Left colon (tissue), 2 donors: Measurements from ENCODE around the gene RAB2B. TPM values are rescaled to one million over a fixed set of nuclear protein-coding genes. Genes with fewer than 3 reads are reported as not detected.

ENCODE experiments used
- ATAC-seq: fragments of 200-7000 bp; cut with Tn5 transposase; one replicate; pipeline ENCODE4 v1.9.1; 2020; ENCODE audit warnings: mild to moderate bottlenecking, moderate library complexity
- DNase-seq, 2 donors: peaks; one replicate each; pipeline ENCODE4 v3.0.0-alpha.2; 2020
- intact Hi-C, 2 donors: fragments of 100-400 bp; cut with DNase I in 1 of 2; cut with micrococcal nuclease in 1 of 2; formaldehyde crosslinking; loops; one replicate each; pipeline versions ENCODE4 v1.11.2 to v1.14.0; 2022; cut with DNase I, micrococcal nuclease
- total RNA-seq, 2 donors: library from RNA; stranded (reverse); fragmentation: NEBNext Ultra II Directional; extraction: Animal tissue kit (Norgen Biotek cat#: 25700); gene quantifications; one replicate each; pipeline ENCODE4 v1.2.1, GENCODE V29; 2021
- donor health status: DM: no; HTN: no; CAD: no.
- donor health status: DM: yes; HTN: yes; CAD: no.

Gene RAB2B
- total RNA-seq, 2 donors from 2014 or later, result 13.3 to 16.0 TPM

DNA sequence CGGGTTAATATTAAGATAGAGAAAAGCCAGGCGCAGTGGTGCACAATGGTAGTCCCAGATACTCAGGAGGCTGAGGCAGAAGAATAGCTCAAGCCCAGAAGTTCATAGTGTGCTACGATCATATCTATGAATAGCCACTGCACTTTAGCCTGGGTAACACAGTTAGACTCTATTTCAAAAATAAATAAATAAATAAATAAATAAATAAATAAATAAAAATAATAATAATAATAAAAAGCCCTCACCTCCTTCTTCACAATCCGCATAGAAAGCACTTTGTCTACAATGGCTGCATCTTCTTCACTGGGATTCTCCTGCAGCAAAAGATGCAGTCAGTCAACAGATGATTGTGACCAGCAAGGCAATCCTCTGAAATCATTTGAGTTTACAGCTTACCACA is 61.4 kb downstream of the RAB2B start:
- DNase-seq (no peak), ATAC-seq (no peak)
- intact Hi-C loops, result no loop called here

- no peak for ATAC-seq
- intact Hi-C loops, result no loop called here
- no peak for DNase-seq
Measured at GRCh38 chr14:21414137-21414631, 62.6 kb downstream of the RAB2B start.

Other genes with a start within 250 kb of the RAB2B start
- gene HNRNPC, start 207.5 kb downstream of the RAB2B start, total RNA-seq, result 100 to 1,000 TPM; 251 to 271 TPM
- gene RPGRIP1, start 196.9 kb downstream of the RAB2B start, total RNA-seq, result under 1 TPM in 1 of 2 donors, not detected in 1; 0.17 TPM
- 10 to 100 TPM; 38.1 to 39.8 TPM for gene SUPT16H, start 92.9 kb downstream of the RAB2B start, total RNA-seq
- 10 to 100 TPM; 58.5 to 59.0 TPM for gene CHD8, start 20.8 kb downstream of the RAB2B start, total RNA-seq
- gene TOX4, start 236 bp upstream of the RAB2B start, total RNA-seq, result 10 to 100 TPM; 80.2 to 85.2 TPM
- gene METTL3, start 34.4 kb upstream of the RAB2B start, total RNA-seq, result 10 to 100 TPM; 24.2 to 28.9 TPM
- gene SALL2, start 49.4 kb upstream of the RAB2B start, total RNA-seq, result 1 to 10 TPM; 1.1 to 3.8 TPM
- gene OR10G3, start 103.1 kb upstream of the RAB2B start, total RNA-seq, result not detected
- gene OR10G2, start 158.0 kb upstream of the RAB2B start, total RNA-seq, result not detected
- not detected for gene OR4E2, start 176.9 kb upstream of the RAB2B start, total RNA-seq
- not detected for gene OR4E1, start 196.9 kb upstream of the RAB2B start, total RNA-seq